Activated CD4-positive, CD25-positive, alpha-beta regulatory T cell treated with anti-CD3 and anti-CD28 coated beads, Interleukin-2, amount 50 U/mL, for 72 hours (primary cell): ENCODE measurements around the gene DNM2.
A peak's percentile ranks its signal among the peaks of the same experiment; 100 is the strongest.

Source experiments
- DNase-seq: peaks from one replicate; pipeline ENCODE4 v3.0.0; 2021

Gene DNM2

GRCh38 chr19:10789866-10790265 lies 72.0 kb downstream of the DNM2 start:
- no peak for DNase-seq

GRCh38 chr19:10796653-10797052 lies 78.8 kb downstream of the DNM2 start:
- DNase-seq = no peak

GRCh38 chr19:10797078-10797477 lies 79.2 kb downstream of the DNM2 start:
- DNase-seq = peak; percentile 50

GRCh38 chr19:10797541-10798256 lies 79.8 kb downstream of the DNM2 start:
- peak; percentile 83 for DNase-seq

GRCh38 chr19:10800488-10800887 lies 82.6 kb downstream of the DNM2 start:
- no peak for DNase-seq

GRCh38 chr19:10802479-10802878 lies 84.6 kb downstream of the DNM2 start:
- DNase-seq = no peak

- DNase-seq = no peak
Measured at GRCh38 chr19:10803252-10803651, 85.4 kb downstream of the DNM2 start.

- no peak for DNase-seq
Measured at GRCh38 chr19:10805065-10805757, 87.3 kb downstream of the DNM2 start.

GRCh38 chr19:10805758-10806247 lies 87.9 kb downstream of the DNM2 start:
- DNase-seq = no peak

GRCh38 chr19:10808937-10809649 lies 91.2 kb downstream of the DNM2 start:
- DNase-seq = no peak

- DNase-seq = no peak
Measured at GRCh38 chr19:10809651-10810285, 91.9 kb downstream of the DNM2 start.

GRCh38 chr19:10811391-10812111 lies 93.7 kb downstream of the DNM2 start:
- DNase-seq = no peak

- no peak for DNase-seq
Measured at GRCh38 chr19:10812196-10812595, 94.3 kb downstream of the DNM2 start.

- DNase-seq = no peak
Measured at GRCh38 chr19:10812902-10813404, 95.1 kb downstream of the DNM2 start.

GRCh38 chr19:10815007-10815536 lies 97.2 kb downstream of the DNM2 start:
- DNase-seq = no peak

GRCh38 chr19:10815969-10816644 lies 98.2 kb downstream of the DNM2 start:
- DNase-seq = no peak

GRCh38 chr19:10816691-10817090 lies 98.8 kb downstream of the DNM2 start:
- DNase-seq = no peak

GRCh38 chr19:10817291-10818038 lies 99.6 kb downstream of the DNM2 start:
- DNase-seq = no peak

GRCh38 chr19:10818301-10819123 lies 100.6 kb downstream of the DNM2 start:
- no peak for DNase-seq
